Dermis blood vessel endothelial cell (primary cell): ENCODE measurements around the gene NUAK2. TPM values are rescaled to one million over a fixed set of nuclear protein-coding genes. Genes with fewer than 3 reads are reported as not detected.

Source experiments
- DNase-seq: peaks from one replicate; pipeline ENCODE4 v3.0.0; 2010
- total RNA-seq: library from RNA; depleted of rRNA; stranded (reverse); fragments of >200 nt; gene quantifications from 2 replicates; pipeline ENCODE4 v1.2.3, GENCODE V29; 2014

NUAK2 gene
- total RNA-seq, 1 donor from 2014 or later, result 4.6 TPM

- DNase-seq, result peak; percentile 30
Measured at GRCh38 chr1:205346956-205347574, 25.5 kb upstream of the NUAK2 start.

GRCh38 chr1:205345761-205346160 lies 24.2 kb upstream of the NUAK2 start:
- no peak for DNase-seq

DNA sequence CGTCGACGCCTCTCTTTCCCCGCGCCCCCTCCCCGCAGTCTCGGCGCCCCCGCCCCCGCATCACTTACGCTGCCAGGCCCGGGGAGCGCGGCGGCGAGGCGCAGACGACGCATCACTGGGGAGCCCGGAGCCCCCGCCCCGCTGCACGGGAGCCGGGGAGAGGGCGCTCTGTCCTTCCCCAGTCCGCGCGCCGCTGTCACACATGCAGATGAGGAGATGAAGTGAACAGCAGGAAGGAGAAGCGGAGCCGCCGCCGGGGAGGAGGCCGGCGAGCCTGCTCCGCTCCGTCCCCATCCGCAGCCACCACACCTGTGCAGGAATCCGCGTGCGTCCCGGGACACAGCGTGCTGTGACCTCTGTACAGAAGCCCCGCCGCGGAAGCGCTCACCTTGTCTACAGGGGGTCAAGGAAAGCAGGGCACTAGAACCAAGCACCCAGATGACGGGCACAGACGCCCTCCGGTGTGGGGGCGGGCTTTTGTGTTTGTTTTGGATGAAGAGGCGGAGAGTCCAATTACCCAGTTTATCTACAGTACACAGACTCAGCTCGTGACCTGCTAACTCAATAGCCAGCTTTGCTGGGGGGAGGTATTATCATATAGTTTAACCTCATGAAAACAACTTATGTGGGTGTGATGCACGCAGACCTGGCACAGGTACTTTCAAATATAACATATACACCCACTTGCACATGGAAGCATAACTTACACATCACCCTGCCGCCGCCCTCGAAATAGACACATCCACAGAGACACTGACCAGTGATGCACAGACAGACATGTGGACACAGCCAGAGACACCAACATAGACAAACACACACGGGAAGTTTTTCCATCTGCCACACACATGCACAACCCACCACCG lies 22.8 kb upstream of the NUAK2 start:
- DNase-seq, result no peak

DNA sequence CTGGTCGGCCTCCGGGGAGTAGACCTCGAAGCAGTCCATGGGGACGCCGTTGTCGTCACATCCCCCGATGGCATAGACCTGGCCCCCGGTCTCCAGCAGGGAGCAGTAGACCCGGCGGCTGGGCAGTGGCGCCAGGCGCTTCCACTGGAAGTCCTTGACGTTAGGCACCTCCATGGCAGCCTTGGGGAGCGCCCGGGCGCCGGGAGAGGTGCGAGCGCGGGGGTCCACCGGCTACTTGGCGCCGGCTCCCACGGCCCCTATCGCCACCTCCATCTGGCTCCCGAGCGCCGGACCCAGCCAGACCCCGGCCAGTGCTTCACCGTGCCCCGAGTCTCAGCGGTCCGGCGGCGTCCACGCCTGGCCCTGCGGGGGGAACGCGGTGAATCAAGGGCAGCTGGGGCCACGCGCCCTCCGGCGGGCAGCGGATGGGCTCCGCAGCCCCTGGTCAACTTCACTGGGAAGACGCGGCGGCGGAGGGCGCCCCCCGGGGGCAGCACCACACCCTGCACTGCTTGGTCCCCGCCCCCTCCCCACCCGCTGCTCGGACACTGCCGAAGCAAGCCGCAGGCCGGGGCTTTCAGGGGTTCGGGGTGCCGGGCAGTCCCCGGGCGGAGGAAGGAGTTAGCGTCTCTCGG lies 22.0 kb upstream of the NUAK2 start:
- DNase-seq, result peak; percentile 17

- DNase-seq, result no peak
Measured at GRCh38 chr1:205342986-205343385, 21.4 kb upstream of the NUAK2 start.

GRCh38 chr1:205340676-205341075 lies 19.1 kb upstream of the NUAK2 start:
- no peak for DNase-seq

DNA sequence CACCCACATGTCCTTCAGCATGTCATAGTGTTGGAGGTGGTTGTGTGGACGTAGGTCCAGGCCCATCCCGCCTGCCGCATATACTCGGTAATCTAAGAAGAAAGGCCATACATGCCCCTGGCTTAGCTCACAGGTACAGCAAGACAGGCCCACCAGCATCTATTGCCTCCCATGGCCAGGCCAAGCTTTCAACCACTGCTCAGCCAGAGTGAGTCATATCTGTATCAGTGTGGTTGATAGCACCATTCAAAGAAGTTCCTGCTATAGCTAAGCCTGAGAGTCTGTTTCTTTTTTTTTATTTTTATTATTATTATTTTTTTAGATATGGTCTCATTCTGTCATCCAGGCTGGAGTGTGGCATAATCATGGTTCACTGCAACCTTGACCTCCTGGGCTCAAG lies 18.2 kb upstream of the NUAK2 start:
- no peak for DNase-seq

GRCh38 chr1:205339197-205339702 lies 17.7 kb upstream of the NUAK2 start:
- DNase-seq, result no peak

DNA sequence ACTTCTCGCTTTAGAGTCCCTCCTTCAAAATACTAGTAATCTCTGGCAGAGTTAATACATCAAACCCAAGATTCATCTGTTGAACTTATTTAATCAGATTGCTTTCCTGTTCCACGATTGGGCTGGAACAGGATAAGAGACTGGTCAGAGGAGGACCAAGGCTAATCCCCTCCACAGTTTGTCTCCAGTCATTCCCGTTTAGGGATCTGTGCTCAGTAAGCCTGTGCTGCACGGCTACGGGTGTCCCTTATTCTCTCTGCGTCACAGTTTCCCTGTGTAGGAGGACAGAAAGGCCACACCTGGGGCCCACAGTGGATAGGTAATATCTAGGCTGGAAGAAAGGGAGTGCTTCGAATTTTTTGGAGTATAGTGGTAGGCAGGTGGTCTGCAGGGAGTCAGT lies 16.5 kb upstream of the NUAK2 start:
- no peak for DNase-seq

DNA sequence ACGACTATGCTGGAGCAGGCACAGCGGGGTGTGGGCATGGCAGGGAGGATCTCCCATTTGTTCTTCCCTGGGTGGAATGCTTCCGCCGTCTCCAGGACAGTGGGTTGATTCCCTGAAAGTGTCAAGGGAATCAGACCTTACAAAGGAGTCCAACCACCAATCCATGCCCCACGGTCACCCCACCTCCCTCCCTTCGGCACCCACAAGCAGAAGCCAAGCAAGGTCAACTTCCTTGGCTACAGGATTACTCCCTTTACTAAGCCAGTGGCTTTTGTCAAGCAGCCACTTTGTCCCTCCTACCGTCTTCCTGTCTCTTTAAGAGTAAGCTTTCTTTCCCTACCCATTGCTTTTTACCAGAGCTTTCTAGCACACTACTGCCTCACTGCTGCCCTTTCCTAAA lies 15.9 kb upstream of the NUAK2 start:
- DNase-seq, result no peak

DNA sequence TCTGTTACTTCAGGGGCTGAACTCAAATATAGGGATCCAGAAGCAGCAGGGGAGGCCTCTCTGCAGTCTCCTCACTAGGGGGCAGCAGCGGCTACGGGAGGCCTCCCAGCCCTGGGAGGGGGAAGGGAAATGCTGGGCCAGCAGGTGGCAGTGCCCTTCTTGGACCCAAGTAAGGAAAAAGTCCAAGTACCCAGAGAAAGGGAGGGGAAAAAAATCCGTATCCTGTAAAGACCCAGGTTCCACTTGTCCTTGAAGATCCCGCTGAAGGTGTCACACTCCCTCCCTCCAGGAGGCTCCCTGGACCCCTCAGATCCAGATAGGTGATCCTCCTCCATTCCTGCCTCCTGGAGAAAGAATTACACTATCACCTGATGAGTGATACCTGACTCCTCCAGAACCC lies 14.1 kb upstream of the NUAK2 start:
- peak; percentile 86 for DNase-seq

- DNase-seq, result no peak
Measured at GRCh38 chr1:205332015-205332791, 10.7 kb upstream of the NUAK2 start.

- no peak for DNase-seq
Measured at GRCh38 chr1:205330150-205330549, 8.6 kb upstream of the NUAK2 start.

GRCh38 chr1:205329719-205330118 lies 8.2 kb upstream of the NUAK2 start:
- no peak for DNase-seq

- DNase-seq, result no peak
Measured at GRCh38 chr1:205328476-205328875, 6.9 kb upstream of the NUAK2 start.

DNA sequence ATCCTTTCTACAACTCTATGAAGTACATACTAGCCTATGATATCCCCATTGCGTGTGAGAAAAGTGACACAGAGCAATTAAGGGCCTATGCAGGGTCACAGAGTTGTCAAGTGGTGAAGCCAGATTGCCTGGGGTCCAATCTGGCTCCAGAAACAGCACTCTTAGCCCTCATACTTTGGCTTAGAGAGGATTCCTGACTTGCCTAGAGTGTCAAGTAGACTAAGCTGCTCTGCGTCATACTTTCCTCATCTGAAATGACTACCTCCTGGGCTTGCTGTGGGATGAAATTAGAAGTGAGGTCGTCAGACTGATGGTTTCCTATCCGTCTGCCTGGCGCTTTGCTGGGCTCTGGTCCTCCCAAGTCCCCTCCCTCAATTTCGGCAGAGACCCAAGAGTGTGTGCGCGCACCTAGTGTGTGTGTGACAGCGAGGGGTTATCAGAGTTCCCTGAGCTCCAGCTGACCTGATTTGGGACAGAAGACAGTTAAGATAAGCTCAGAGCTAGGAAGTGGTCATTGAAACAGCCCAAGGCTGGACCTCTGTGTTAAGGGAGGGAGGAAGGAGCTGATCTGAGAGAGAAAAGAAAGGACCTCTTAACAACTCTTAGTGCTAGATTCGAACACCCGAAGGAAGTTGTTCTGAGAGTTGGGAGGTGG lies 5.4 kb upstream of the NUAK2 start:
- no peak for DNase-seq

DNA sequence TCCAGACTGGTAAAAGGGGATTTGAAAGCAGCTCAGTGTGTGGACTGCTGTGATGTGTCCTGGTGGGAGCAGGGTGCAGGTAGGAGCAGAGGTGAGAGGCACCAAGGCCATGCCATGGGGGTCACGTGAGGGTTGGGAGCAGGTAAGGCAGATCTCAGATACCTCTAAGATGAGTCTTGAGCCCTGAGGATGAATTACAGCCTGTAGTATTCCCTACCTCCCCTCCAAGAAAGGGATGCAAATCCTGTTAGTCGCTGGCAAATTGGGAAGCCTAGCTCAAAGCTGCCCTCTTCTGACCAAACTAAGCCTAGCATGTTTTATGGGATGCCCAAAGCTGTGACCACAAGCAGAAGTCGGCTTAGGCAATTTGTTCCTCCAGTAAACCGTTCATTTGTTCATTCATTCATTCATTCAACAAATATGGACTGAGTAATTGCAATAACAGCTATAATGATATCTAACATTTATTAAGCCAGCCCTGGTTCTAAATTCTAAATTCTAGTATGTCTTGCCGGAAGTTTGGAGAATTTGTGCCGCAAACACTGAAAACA lies 3.9 kb upstream of the NUAK2 start:
- peak; percentile 90 for DNase-seq

DNA sequence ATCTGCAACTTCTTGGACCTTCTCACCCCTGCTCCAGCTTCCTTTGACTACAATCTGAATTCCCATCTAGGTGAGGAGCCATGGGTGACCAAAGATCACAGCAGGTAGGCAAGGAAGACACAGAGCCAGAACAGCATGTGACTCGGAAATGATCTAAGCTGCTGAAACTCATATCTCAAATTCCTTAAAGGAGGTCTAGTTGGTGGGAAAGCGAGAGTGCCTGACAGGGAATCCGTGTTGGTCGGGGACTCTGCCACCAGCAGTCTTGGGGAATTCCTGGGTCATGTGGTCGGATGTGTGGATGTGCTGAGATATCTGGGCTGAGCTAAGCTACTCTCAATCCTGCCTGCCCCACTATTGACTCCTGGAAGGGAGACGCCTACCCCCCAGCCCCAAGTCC lies 3.2 kb upstream of the NUAK2 start:
- DNase-seq, result peak; percentile 57

GRCh38 chr1:205323794-205324193 lies 2.2 kb upstream of the NUAK2 start:
- DNase-seq, result no peak

DNA sequence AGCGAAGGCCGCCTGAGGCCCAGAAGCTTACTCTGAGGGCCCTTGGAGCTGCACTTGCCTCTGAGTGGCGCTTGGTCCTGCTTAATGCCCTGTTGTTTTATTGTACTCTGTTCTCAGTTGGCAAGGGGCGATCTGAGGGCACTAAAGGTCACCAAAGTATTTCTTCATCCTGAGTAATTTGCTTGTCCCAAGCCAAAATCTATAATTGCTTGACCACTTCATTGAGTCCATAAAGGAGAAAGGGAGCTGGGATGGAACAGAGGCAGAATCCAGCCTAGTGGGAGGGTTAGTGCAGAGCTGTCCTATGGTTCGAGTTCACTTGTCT lies 376 bp upstream of the NUAK2 start:
- no peak for DNase-seq

DNA sequence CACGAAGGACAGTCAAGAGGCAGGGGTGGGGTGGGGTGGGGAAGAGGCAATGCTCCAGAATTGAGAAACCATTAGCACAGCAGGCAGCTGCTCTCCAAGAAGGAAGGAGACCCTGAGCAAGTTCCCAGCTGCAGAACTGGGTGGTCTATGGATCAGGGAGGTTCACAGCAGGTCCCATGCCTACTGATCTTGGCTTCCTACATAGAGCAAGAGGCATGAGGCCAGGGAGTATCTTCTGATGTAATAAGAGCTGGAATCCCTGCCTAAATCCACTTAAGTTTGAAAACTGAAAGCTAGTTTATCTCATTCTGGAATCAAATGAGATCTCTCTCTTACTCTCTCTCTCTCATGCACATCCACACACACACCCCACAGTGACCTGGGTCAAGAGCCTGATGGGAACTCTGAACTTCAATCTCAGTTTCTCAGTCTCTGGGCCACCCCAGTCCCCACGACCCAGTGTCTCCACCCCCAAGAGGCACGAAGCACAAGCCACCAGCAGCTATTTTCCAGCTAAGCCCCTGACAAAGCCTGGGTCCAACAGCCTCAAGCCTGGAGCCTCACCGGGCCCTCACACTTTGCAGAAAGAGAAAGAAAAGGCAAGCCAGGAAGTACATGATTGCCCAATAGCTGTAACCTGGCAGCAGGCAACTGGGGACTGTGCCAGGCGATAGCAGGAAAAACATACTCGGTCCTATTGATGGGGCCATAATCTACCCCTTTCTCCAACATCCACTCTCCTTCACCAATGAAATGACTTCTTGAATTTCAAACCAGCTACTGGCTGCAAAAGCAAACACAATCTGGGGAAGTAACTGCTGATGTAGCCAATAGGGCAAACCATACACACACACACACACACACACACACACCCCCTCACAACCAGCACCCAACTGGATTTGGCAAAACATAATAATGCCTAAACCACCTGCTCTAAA lies 2.2 kb downstream of the NUAK2 start:
- peak; percentile 61 for DNase-seq
